Measurements from ENCODE around the gene DAGLB.

- TF ChIP-seq POLR2A (IDR thresholded peaks at IDR 0.05) (no peak), CTCF (IDR thresholded peaks at IDR 0.05) (no peak)
These were observed 1.3 kb upstream of the DAGLB start for GRCh38 chr7:6448943-6449543.

Measured in right lobe of liver (tissue), 4 donors.